ENCODE measurements around the gene ZNF747. TPM values are rescaled to one million over a fixed set of nuclear protein-coding genes. Genes with fewer than 3 reads are reported as not detected.

The ZNF747 gene
- total RNA-seq, 3 donors from 2014 or later (not counting 1 experiment from before 2014, with no cell fraction given), result 5.0 to 8.6 (median 6.3) TPM

GRCh38 chr16:30559690-30560089, 25.0 kb upstream of the ZNF747 start:
- H3K27me3 Mint-ChIP-seq (ENCODE audit: low read depth in 2 of 2), result peaks cover 0 to 4% of the 10 kb centered on the region in 2 donors
- no peak overlapping the region for H3K4me3 ChIP-seq (ENCODE audit: low read length)

DNA sequence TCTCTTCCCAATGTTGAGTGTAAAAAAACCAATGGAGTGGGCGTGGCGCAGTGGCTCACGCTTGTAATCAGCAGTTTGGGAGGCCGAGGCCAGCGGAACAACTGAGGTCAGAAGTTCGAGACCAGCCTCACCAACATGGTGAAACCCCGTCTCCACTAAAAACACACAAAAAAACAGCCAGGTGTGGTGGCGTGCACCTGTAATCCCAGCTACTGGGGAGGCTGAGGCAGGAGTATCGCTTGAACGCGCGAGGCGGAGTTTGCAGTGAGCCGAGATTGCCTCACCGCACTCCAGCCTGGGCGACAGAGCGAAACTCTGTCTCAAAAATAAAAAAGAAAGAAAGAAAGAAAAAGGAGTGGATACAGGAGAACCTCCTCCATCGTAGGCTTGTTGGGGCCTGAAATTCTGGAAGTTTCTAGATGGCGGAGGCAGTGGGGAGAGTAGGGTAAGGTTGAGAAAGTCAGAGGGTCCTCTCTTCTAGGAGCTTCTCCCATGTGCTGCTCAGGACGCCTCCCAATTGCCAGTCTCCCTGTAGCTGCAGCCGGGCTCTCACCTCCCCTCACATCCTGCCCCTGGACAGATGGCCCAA, 24.2 kb upstream of the ZNF747 start:
- 91% methylated on average over 21 of the region's 21 CpGs for WGBS (ENCODE audit: insufficient coverage)

More at GRCh38 chr16:30559690-30560089, 25.0 kb upstream of the ZNF747 start:
- Histone ChIP-seq H3K36me3 (ENCODE audit: control insufficient read depth, insufficient read depth, low read length) (peaks cover 12% of the 10 kb centered on the region), H3K27me3 (ENCODE audit: control insufficient read depth, insufficient read depth, low read length) (no peaks in the 10 kb centered on the region), H3K9me3 (ENCODE audit: control insufficient read depth, insufficient read depth, low read length) (no peaks in the 10 kb centered on the region), H3K27ac (ENCODE audit: low read length) (no peak overlapping the region), H3K4me1 (ENCODE audit: control insufficient read depth, insufficient read depth, low read length) (peaks cover 43% of the 10 kb centered on the region)
- Mint-ChIP-seq H3K4me1 (peaks cover 26 to 31% of the 10 kb centered on the region in 2 donors), H3K4me3 (peak overlapping the region; percentile 89), H3K36me3 (no peaks in the 10 kb centered on the region), H3K27ac (peak overlapping the region; percentile 89 to 94), H3K9me3 (no peaks in the 10 kb centered on the region)
- intact Hi-C loops (cut with micrococcal nuclease), result loop anchor here (2.0 kb wide), 1 partner anchor 33 kb away; the partner anchor contains the start of gene ZNF768
- DNase-seq (no peak), ATAC-seq (no peak)
- TF ChIP-seq, protein P1, sequence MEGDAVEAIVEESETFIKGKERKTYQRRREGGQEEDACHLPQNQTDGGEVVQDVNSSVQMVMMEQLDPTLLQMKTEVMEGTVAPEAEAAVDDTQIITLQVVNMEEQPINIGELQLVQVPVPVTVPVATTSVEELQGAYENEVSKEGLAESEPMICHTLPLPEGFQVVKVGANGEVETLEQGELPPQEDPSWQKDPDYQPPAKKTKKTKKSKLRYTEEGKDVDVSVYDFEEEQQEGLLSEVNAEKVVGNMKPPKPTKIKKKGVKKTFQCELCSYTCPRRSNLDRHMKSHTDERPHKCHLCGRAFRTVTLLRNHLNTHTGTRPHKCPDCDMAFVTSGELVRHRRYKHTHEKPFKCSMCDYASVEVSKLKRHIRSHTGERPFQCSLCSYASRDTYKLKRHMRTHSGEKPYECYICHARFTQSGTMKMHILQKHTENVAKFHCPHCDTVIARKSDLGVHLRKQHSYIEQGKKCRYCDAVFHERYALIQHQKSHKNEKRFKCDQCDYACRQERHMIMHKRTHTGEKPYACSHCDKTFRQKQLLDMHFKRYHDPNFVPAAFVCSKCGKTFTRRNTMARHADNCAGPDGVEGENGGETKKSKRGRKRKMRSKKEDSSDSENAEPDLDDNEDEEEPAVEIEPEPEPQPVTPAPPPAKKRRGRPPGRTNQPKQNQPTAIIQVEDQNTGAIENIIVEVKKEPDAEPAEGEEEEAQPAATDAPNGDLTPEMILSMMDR (IDR thresholded peaks at IDR 0.05), result no peak
- 97% methylated on average over 6 of the region's 6 CpGs for WGBS (ENCODE audit: insufficient coverage)

GRCh38 chr16:30557957-30558788, 23.5 kb upstream of the ZNF747 start, which contains the start of gene ZNF764:
ZNF764 (minus strand) TSS chr16:30558374; CDS start chr16:30558182, 192 bp downstream.
- Mint-ChIP-seq H3K4me1 (peaks cover 31 to 32% of the 10 kb centered on the region in 2 donors), H3K27me3 (ENCODE audit: low read depth in 2 of 2) (peaks cover 0 to 4% of the 10 kb centered on the region in 2 donors), H3K27ac (peak within 1 kb of the TSS; percentile 89 to 94), H3K9me3 (no peaks in the 10 kb centered on the region), H3K4me3 (peak within 1 kb of the TSS; percentile 89), H3K36me3 (no peaks in the 10 kb centered on the region)
- Histone ChIP-seq H3K4me1 (ENCODE audit: control insufficient read depth, insufficient read depth, low read length) (peaks cover 57% of the 10 kb centered on the region), H3K9me3 (ENCODE audit: control insufficient read depth, insufficient read depth, low read length) (no peaks in the 10 kb centered on the region), H3K27me3 (ENCODE audit: control insufficient read depth, insufficient read depth, low read length) (no peaks in the 10 kb centered on the region), H3K4me3 (ENCODE audit: low read length) (peak within 1 kb of the TSS; percentile 77), H3K27ac (ENCODE audit: low read length) (peak within 1 kb of the TSS; percentile 90), H3K36me3 (ENCODE audit: control insufficient read depth, insufficient read depth, low read length) (peaks cover 25% of the 10 kb centered on the region)
- TF ChIP-seq, protein P1 (IDR thresholded peaks at IDR 0.05), result no peak
- peak; percentile 91 to 97 for DNase-seq
- peak; percentile 93 to 98 (median 93) for ATAC-seq
- intact Hi-C loops (cut with micrococcal nuclease), result loop anchor here (1.0 to 2.0 kb wide), 5 partner anchors 14 to 100 kb away; partner anchors contain the start of genes FBRS, PRR14 and ZNF768
- under 1% methylated on average over 74 of the region's 74 CpGs for WGBS (ENCODE audit: insufficient coverage)

More for the DNA sequence above, 24.2 kb upstream of the ZNF747 start:
- intact Hi-C loops (cut with micrococcal nuclease), result loop anchor here (1.0 to 2.0 kb wide), 5 partner anchors 13 to 99 kb away; partner anchors contain the start of genes FBRS, PRR14 and ZNF768
- TF ChIP-seq, protein P1 (IDR thresholded peaks at IDR 0.05), result no peak
- Histone ChIP-seq H3K36me3 (ENCODE audit: control insufficient read depth, insufficient read depth, low read length) (peaks cover 18% of the 10 kb centered on the region), H3K4me1 (ENCODE audit: control insufficient read depth, insufficient read depth, low read length) (peaks cover 50% of the 10 kb centered on the region), H3K27ac (ENCODE audit: low read length) (peak overlapping the region; percentile 90), H3K9me3 (ENCODE audit: control insufficient read depth, insufficient read depth, low read length) (no peaks in the 10 kb centered on the region), H3K4me3 (ENCODE audit: low read length) (peak overlapping the region; percentile 15), H3K27me3 (ENCODE audit: control insufficient read depth, insufficient read depth, low read length) (no peaks in the 10 kb centered on the region)
- Mint-ChIP-seq H3K27ac (peak overlapping the region; percentile 89 to 94), H3K4me1 (peaks cover 31 to 32% of the 10 kb centered on the region in 2 donors), H3K36me3 (no peaks in the 10 kb centered on the region), H3K9me3 (no peaks in the 10 kb centered on the region), H3K27me3 (ENCODE audit: low read depth in 2 of 2) (peaks cover 0 to 4% of the 10 kb centered on the region in 2 donors), H3K4me3 (peak overlapping the region; percentile 89)
- ATAC-seq (no peak), DNase-seq (no peak)
